Common myeloid progenitor, CD34-positive (primary cell): ENCODE data around the gene CADPS2.

Experiments
- CTCF ChIA-PET: fragments of 350-600 bp; sonication (Branson Sonifier 250); formaldehyde crosslinking; loops from one replicate; lab custom pipeline; 2021; ENCODE audit warnings: antibody characterized with exemption; lab: Charles Lee
- POLR2A ChIA-PET: fragments of 350-600 bp; sonication (Branson Sonifier 250); formaldehyde crosslinking; loops from one replicate; lab custom pipeline; 2021; ENCODE audit warnings: antibody characterized with exemption; lab: Charles Lee
- DNase-seq, 3 donors: peaks; one replicate each; pipeline versions ENCODE4 v3.0.0 to v3.0.0-alpha.2; 2013
- H3K27ac ChIP-seq, 2 experiments: 1 replicate in 1 of 2; 2 replicates in 1 of 2; pipeline ENCODE4 v1.7.0; 2013; ENCODE audit warnings: inconsistent platforms in 2 of 2, low read length in 2 of 2, mild to moderate bottlenecking in 2 of 2, low read depth in 1 of 2, moderate library complexity in 1 of 2; ENCODE audit not compliant: severe bottlenecking in 2 of 2, insufficient read depth in 1 of 2, poor library complexity in 1 of 2
- H3K27me3 ChIP-seq, 5 experiments: replicated peaks in 2 of 5; 1 replicate in 3 of 5; 2 replicates in 2 of 5; pipeline versions ENCODE4 v1.6.1 to v1.7.0; 2013; ENCODE audit warnings: low read length in 4 of 5, mild to moderate bottlenecking in 2 of 5, moderate library complexity in 2 of 5, inconsistent platforms in 1 of 5; ENCODE audit not compliant: insufficient read depth in 5 of 5, control insufficient read depth in 4 of 5
- H3K36me3 ChIP-seq, 4 experiments: 1 replicate in 2 of 4; 2 replicates in 2 of 4; pipeline versions ENCODE4 v1.6.1 to v1.7.0; 2013; ENCODE audit warnings: low read length in 3 of 4, control low read depth in 1 of 4, mild to moderate bottlenecking in 1 of 4; ENCODE audit not compliant: control insufficient read depth in 4 of 4, insufficient read depth in 4 of 4
- H3K4me1 ChIP-seq, 4 experiments: 1 replicate in 3 of 4; 2 replicates in 1 of 4; pipeline versions ENCODE4 v1.6.1 to v1.7.1; 2013; ENCODE audit warnings: low read length in 3 of 4, mild to moderate bottlenecking in 3 of 4, control low read depth in 1 of 4, inconsistent platforms in 1 of 4, moderate library complexity in 1 of 4; ENCODE audit not compliant: control insufficient read depth in 4 of 4, insufficient read depth in 4 of 4; ENCODE audit errors: control extremely low read depth in 1 of 4
- H3K4me3 ChIP-seq, 7 experiments: 1 replicate in 4 of 7; 2 replicates in 3 of 7; pipeline versions ENCODE4 v1.5.1 to v1.7.0; 2013; ENCODE audit warnings: mild to moderate bottlenecking in 7 of 7, low read length in 6 of 7, moderate library complexity in 6 of 7, inconsistent platforms in 2 of 7, low read depth in 2 of 7, control low read depth in 1 of 7; ENCODE audit not compliant: insufficient read depth in 4 of 7, control insufficient read depth in 1 of 7; ENCODE audit errors: extremely low read depth in 1 of 7
- H3K9me3 ChIP-seq, 5 experiments: 1 replicate in 4 of 5; 2 replicates in 1 of 5; pipeline versions ENCODE4 v1.6.1 to v1.7.1; 2013; ENCODE audit warnings: low read length in 4 of 5, mild to moderate bottlenecking in 2 of 5, inconsistent platforms in 1 of 5, low read depth in 1 of 5, moderate library complexity in 1 of 5; ENCODE audit not compliant: control insufficient read depth in 4 of 5, insufficient read depth in 2 of 5; ENCODE audit errors: control extremely low read depth in 1 of 5
- WGBS: methylation state at CpG from one replicate; pipeline ENCODE4 v1.1.5; 2013; ENCODE audit not compliant: insufficient coverage; 5-methylcytosine and 5-hydroxymethylcytosine counted together

The CADPS2 gene

GRCh38 chr7:122407195-122407594 is 479.1 kb downstream of the CADPS2 start:
- Histone ChIP-seq H3K27me3 (no peaks in the 10 kb centered on the region), H3K9me3 (no peaks in the 10 kb centered on the region), H3K27ac (no peak overlapping the region), H3K4me1 (no peaks in the 10 kb centered on the region), H3K36me3 (no peaks in the 10 kb centered on the region), H3K4me3 (no peak overlapping the region)
- DNase-seq: no peak
- WGBS: 83% methylated on average over 1 of the region's 6 CpGs
- ChIA-PET CTCF (no interaction called here), POLR2A (no interaction called here)

- ChIA-PET CTCF (no interaction called here), POLR2A (no interaction called here)
- Histone ChIP-seq H3K36me3 (no peaks in the 10 kb centered on the region), H3K4me1 (no peaks in the 10 kb centered on the region), H3K4me3 (no peak overlapping the region), H3K27ac (no peak overlapping the region), H3K27me3 (no peaks in the 10 kb centered on the region), H3K9me3 (no peaks in the 10 kb centered on the region)
- WGBS: no CpG with 5 or more reads among the region's 1 CpG
- DNase-seq: no peak
Measured at GRCh38 chr7:122403113-122403512, 483.1 kb downstream of the CADPS2 start.

- POLR2A ChIA-PET: no interaction called here
- H3K36me3 ChIP-seq: no peaks in the 10 kb centered on the region
- 79% methylated on average over 2 of the region's 4 CpGs for WGBS
Measured at GRCh38 chr7:122402235-122402634, 484.0 kb downstream of the CADPS2 start.

GRCh38 chr7:122397381-122397780 is 488.9 kb downstream of the CADPS2 start:
- ChIA-PET POLR2A (no interaction called here), CTCF (no interaction called here)
- H3K4me3 ChIP-seq: no peak overlapping the region
- no peaks in the 10 kb centered on the region for H3K4me1 ChIP-seq
- no CpG with 5 or more reads among the region's 1 CpG for WGBS
- no peak for DNase-seq
- H3K36me3 ChIP-seq: no peaks in the 10 kb centered on the region
- H3K27ac ChIP-seq: no peak overlapping the region
- H3K27me3 ChIP-seq: no peaks in the 10 kb centered on the region
- H3K9me3 ChIP-seq: no peaks in the 10 kb centered on the region

More at GRCh38 chr7:122402235-122402634, 484.0 kb downstream of the CADPS2 start:
- no peak for DNase-seq
- no peaks in the 10 kb centered on the region for H3K4me1 ChIP-seq
- CTCF ChIA-PET: no interaction called here
- H3K27ac ChIP-seq: no peak overlapping the region
- no peaks in the 10 kb centered on the region for H3K27me3 ChIP-seq
- no peaks in the 10 kb centered on the region for H3K9me3 ChIP-seq
- no peak overlapping the region for H3K4me3 ChIP-seq

GRCh38 chr7:122394512-122394911 is 491.7 kb downstream of the CADPS2 start:
- no peak for DNase-seq
- Histone ChIP-seq H3K27ac (no peak overlapping the region), H3K36me3 (no peaks in the 10 kb centered on the region), H3K27me3 (no peaks in the 10 kb centered on the region), H3K4me1 (no peaks in the 10 kb centered on the region), H3K4me3 (no peak overlapping the region), H3K9me3 (no peaks in the 10 kb centered on the region)
- POLR2A ChIA-PET: no interaction called here
- CTCF ChIA-PET: no interaction called here

- ChIA-PET CTCF (no interaction called here), POLR2A (no interaction called here)
- H3K36me3 ChIP-seq: no peaks in the 10 kb centered on the region
- WGBS: no CpG with 5 or more reads among the region's 1 CpG
- no peak for DNase-seq
- no peaks in the 10 kb centered on the region for H3K4me1 ChIP-seq
- H3K27me3 ChIP-seq: no peaks in the 10 kb centered on the region
- H3K27ac ChIP-seq: no peak overlapping the region
- H3K9me3 ChIP-seq: no peaks in the 10 kb centered on the region
- H3K4me3 ChIP-seq: no peak overlapping the region
Measured at GRCh38 chr7:122384528-122384927, 501.7 kb downstream of the CADPS2 start.

- no peaks in the 10 kb centered on the region for H3K27me3 ChIP-seq
- no peaks in the 10 kb centered on the region for H3K4me1 ChIP-seq
- H3K27ac ChIP-seq: no peak overlapping the region
- H3K36me3 ChIP-seq: no peaks in the 10 kb centered on the region
- POLR2A ChIA-PET: no interaction called here
- CTCF ChIA-PET: no interaction called here
- DNase-seq: no peak
- no peak overlapping the region for H3K4me3 ChIP-seq
- H3K9me3 ChIP-seq: no peaks in the 10 kb centered on the region
- 60% methylated on average over 1 of the region's 3 CpGs for WGBS
Measured at GRCh38 chr7:122383934-122384333, 502.3 kb downstream of the CADPS2 start.
